GM19452 (cell line): Measurements from ENCODE around the gene HLCS.

Source experiments
- ATAC-seq: cut with Tn5 transposase; IDR thresholded peaks from one replicate; pipeline ENCODE4 v1.9.1; 2021; ENCODE audit not compliant: unreplicated experiment

Gene HLCS

DNA sequence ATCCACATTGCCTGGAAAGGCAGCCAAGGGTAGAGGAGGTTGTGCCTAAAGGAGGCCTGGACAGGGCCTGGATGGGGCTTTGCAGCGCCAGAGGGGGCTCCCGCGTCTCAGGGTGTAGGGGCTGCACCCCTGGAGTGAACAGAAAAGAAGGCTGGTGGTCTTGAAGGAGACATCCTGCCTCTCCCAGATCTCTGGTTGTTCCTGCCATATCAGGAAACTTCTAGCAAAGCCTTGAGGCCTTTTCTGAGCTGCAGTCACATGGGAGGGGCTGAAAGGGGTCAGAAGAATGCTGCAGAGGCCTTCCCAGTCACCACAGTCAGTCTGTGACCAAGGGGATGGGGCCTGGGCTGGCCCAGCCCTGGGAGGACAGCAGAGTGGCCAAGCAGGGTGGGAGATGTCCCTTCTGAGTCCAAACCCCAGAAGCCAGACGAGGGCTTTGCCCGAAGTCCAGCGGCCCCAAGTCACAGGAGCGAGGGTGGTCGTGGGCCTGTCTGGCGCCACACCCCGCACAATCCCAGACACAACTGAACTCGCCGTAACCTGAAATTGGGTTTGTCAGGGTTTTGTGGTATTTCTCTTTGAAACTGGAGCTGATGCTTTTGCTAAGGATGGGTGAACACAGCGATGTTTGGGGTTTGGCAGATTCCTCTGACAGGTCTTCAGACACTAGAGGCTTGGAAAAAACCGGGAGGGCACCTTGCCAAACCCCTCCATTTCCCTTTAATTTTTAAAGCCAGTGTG, 237.9 kb downstream of the HLCS start:
- ATAC-seq: no peak

DNA sequence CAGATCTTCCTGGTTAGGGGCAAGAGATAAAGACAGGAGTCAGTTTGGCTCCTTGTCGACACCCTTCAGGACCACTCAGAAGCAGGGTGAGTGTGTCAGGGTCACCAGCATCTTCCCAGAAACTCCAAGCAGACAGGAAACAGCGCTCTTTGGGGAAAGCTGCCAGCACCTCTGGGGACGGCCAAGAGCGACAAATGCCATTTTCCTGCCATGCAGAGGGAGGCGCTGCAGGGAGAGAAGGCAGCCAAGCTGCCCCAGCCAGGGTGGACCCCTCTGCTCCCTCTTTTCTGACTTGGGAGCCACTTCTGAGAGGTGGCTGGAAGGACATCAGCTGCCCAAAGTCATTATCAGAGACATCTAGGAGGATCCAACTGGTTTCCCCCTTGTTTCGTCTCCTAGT, 238.6 kb downstream of the HLCS start:
- ATAC-seq: no peak

DNA sequence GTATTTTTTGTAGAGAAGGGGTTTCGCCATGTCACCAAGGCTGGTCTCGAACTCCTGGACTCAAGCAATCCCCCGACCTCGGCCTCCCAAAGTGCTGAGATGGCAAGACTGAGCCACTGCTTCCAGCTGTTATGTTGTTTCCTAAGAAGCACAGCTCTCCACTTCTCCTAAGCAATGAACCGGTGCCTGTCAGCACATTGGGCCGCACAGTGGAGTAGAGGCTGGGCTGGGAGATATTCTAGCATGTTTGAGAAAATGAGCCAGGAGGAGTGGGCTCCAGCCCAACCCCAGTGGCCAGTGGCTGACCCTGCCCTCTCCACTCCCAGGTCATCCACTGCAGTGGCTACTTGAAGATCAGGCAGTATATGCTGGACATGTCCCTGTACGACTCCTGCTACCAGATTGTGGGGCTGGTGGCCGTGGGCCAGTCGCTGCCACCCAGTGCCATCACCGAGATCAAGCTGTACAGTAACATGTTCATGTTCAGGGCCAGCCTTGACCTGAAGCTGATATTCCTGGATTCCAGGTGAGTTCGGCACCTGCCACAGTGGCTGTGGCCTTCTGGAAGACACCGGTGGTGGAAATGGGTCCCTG, 240.6 kb downstream of the HLCS start:
- no peak for ATAC-seq

DNA sequence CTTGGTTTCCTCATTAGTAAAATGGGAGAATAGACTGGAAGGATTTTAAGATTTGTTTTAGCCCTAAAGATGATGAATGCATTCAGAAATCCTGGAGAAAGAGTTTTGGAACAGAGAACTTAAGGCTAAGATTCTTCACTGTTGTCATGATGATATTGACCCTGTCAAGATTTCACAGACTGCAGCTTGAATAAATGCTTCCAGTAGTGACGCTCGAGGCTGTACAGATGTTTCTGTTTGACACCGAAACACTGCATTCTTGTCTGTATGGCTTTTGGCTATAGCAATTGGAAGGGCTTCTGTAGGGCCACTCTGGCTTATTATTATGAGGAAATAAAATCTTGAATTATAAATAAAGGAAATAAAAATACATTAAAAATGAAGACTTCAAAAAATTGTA, 241.8 kb downstream of the HLCS start:
- no peak for ATAC-seq

DNA sequence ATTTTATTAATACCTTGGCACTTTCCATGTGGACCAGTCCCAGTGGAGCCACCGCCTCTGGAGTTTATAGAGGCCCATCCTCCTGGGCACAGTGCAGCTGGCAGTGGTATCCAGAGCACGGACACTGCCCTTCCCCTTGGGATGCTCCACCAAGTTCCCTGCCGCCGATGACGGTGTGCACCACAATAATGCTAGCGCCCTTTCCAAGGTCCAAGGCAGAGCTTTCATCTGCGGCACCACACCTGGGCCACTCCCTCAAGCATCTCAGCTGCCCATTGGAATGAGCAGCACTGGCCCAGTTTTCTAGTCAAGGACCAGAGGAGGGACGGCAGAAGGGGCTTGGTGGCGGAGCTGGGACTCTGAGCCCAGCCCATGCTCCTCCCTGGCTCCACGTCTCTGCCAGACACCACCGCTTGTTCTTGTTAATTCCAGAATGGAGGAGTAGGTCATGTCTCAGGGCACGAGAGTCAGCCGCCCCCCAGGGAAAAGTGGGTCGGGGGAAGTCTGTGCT, 243.0 kb downstream of the HLCS start:
- no peak for ATAC-seq

DNA sequence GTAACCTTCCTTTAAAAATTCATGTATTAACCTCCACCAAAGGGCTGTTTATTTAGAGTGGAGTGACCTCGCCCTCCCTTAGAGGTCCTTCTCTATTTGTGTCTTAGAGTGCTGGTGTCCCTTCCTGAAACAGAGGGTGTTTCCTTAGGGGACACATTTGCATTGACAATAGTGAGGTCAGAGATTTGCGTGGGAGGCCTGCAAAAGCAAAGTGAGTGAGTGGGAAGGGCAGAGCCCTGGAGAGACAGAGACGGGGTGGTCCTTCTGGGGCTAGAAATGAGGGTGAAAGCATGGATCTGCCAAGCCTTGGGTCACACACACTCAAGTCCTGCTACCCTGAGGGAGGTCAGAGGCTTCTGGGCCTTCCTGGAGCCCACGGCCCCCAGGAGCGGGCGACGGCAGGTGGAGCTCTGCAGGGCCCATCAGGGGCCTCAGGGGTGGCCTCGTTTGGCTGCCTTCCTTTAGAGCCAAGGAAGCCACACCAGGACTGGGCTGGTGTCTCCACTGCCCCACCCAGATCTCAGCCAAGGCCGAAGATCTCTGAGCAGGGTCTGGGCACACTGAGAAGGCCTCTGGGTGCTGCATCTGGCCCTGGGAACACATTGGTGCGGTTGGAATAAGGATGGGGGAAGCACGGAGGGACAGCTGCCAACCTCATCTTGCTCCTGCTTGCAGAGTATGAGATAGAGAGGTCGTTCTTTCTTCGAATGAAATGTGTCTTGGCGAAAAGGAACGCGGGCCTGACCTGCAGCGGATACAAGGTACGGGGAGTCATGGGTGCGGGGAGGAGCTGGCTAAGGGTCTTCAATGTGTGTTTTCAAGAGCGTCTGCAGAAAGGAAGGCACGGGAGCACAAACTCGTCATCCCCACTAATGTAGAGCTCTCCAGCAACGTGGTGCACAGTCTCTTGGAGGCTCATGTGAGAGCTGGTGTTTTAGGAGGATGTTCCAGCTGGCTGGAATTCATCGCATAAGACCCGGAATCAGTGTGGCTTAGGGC, 243.8 kb downstream of the HLCS start:
- ATAC-seq: no peak

DNA sequence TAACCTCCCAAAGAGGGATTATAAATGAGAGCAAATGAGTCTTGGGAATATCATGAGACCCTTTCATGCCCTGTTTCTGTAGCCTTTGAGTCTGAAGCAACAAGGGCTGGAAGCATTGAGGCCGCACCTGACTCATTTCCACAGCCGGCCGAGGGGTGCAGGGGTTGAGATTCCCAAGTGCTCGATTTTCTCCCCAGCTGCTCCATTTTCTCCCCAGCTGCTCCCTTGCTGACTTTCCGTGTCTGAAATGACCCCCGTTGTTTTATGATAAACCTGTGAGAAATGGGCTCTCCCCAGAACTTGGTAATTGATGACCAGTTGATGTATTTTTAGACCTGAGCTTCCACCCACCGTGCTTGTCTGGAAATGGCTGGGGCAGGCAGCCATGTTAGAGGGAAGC, 244.7 kb downstream of the HLCS start:
- ATAC-seq: no peak

DNA sequence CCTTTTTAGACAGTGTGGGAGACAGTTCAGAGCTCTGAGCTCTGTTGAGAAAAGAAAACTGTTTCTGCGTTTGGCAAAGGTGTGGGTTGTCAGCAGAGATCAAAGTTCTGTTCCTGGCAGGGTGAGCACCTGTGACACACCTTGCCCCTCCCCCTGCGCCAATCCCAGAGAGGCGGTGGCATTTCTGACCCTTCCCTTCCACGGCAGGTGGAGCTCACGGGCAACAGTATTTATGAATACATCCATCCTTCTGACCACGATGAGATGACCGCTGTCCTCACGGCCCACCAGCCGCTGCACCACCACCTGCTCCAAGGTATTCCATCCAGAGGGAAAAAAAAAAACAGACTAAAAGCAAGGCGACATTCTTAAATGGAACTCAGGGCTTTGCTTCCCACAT, 246.9 kb downstream of the HLCS start:
- no peak for ATAC-seq

DNA sequence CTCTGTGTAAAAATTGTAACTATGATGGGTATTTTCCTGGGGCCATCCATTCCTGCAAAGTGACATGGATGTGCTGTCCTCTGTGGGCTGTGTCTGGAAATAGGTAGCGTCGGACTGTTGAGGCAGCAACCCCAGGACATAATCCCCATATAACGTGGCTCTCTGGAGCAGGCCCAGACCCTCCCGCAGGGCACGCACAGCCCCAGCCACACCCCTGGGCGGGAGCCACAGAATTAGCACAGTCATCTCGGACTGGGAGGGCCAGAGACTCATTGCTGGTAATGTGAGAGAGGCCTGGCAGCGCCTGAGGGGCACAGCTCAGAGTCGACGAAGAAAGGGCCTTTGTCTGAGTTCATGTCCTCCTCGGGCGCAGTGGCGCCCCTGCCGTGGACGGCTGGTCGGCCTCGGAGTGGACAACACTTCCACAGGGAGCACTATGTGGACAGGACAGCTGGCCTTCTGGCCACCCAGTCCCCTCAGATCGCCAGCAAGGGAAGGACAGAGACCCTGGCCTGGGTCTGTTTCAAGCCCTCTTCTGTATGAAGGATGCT, 247.4 kb downstream of the HLCS start:
- ATAC-seq: no peak

DNA sequence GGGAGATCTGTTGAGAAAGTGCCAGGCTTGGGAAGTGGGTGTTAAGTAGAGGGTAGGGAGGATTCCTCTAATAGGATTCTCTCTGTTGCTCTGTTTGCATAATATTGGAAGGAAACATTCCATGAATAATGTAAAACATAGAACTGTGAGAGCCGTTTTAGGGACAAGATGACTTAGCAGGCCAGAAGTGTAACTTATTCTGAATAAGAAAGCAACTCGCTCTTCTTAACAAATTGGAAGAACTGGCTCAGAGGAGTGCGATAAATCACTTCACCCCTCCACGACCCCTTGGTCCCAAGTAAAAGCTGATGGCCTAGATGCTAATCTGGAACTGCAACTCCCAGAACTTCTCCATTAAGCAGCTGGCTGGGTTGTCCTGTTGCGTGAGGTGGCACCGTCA, 248.5 kb downstream of the HLCS start:
- no peak for ATAC-seq

DNA sequence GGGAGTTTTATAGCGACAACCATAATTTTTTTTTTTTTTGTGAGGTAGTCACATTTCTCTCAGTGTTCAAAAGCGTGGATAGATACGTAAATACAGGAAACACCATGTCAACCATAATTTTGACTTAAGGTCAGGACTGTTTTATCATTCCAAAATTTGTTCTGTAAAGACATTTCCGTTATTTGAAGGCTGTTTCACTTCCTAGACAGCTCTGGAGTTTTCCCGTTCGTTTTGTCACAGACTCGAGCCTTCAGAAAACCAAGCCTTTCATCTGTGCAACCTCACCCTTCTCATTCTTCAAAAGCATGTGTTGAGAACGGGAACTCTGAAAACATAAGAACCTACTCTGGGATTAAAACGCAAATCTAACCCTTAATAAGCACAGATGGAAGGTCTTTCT, 249.6 kb downstream of the HLCS start:
- ATAC-seq: no peak

DNA sequence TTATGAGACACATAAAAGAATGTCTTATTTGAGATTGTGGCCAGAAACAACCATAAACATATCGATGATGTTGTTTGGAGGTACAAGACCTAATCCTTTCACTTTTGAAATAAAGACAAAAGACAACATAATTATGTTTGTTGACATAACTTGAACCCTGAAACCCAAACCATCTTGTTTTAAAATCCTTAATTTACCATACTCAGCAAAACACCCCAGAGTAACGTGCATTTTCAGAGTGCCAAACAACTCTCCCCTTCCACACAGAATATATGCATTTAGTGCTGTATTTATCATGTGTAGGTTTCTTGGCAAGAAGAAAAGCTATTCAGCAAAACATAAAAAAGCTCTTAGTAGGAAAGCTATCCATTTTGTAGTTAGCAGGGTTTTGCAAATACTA, 250.1 kb downstream of the HLCS start:
- ATAC-seq: no peak

DNA sequence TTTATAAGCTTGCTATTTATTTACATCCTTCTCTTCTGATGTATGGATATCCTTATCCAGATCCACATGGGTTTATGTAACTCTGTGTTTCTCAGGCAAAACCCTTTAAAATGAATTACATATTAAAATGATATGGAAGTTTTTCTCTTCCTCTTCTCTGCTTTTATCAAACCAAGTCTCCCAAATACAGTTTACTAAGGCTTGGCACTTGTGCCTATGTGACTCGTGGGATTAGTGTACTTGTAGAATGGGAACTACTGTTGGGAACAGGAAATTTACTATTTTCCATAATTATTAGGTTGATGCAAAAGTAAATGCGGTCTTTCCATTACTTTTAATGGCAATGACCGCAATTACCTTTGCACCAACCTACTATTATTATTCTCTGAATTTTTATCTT, 252.7 kb downstream of the HLCS start:
- no peak for ATAC-seq

DNA sequence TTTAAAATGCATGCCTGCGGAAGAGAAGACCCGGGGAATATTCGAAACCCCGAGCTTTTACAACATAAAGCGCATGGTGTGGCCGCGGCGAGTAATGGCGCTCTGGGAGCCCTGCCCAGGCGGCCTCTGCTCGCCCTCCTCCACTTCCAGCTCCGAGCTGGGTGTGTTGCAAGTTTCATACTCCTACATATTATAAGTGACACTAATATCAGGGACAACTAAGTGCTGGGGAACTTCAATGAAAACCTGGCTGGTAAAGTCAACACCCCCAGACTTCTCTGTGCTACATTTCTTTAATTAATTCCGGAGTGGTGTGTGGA, 255.8 kb downstream of the HLCS start:
- ATAC-seq: no peak

DNA sequence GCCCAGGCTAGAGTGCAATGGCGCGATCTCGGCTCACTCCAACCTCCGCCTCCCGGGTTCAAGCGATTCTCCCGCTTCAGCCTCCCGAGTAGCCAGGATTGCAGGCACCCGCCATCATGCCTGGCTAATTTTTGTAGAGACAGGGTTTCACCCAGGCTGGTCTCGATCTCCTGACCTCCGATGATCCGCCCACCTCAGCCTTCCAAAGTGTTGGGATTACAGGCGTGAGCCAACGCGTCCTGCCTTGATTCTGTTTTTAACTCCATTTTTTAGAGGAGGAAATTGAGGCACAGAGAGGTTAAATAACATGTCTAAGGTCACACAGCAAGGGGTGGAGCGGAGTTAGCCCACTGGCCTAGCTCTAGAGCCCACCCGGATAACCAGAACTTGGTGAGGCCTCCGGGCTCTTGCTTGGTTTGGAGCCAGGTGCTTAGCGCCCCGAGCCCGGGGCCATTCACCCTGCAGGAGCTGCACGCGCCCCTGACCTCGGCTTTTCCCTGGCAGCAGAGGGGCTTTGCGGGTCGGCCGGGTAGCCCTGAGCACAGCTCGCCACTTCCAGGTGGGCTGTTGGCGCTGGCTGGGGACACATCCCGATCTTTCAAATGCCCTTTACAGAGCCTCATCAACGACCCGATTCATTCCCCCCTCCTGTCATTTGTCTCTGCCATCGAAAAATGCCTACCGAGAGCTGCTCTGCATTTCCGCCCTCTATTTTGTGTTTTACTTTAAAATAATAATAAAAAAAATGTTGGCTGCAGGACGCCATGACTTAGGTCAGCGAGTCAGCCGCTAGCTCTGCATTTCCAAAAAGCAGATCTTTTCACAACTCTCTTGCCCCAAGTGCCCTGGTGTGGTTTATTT, 256.4 kb downstream of the HLCS start:
- ATAC-seq: no peak

DNA sequence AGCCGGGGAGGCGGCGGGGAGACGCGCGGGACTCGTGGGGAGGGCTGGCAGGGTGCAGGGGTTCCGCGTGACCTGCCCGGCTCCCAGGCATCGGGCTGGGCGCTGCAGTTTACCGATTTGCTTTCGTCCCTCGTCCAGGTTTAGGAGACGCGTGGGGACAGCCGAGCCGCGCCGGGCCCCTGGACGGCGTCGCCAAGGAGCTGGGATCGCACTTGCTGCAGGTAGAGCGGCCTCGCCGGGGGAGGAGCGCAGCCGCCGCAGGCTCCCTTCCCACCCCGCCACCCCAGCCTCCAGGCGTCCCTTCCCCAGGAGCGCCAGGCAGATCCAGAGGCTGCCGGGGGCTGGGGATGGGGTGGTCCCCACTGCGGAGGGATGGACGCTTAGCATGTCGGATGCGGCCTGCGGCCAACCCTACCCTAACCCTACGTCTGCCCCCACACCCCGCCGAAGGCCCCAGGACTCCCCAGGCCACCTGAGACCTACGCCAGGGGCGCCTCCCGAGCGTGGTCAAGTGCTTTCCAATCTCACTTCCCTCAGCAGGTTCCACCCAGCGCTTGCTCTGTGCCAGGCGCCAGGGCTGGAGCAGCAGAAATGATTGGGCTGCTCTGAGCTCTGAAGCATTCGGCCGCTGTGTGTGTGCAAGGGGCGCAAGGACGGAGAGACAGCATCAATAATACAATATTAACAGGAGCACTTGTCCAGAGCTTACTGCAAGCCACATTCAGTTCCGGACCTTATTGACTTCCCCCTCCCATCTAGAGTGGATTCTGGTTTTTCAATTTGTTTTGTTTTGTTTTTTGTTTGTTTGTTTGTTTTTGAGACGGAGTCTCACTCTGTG, 257.2 kb downstream of the HLCS start:
- no peak for ATAC-seq

DNA sequence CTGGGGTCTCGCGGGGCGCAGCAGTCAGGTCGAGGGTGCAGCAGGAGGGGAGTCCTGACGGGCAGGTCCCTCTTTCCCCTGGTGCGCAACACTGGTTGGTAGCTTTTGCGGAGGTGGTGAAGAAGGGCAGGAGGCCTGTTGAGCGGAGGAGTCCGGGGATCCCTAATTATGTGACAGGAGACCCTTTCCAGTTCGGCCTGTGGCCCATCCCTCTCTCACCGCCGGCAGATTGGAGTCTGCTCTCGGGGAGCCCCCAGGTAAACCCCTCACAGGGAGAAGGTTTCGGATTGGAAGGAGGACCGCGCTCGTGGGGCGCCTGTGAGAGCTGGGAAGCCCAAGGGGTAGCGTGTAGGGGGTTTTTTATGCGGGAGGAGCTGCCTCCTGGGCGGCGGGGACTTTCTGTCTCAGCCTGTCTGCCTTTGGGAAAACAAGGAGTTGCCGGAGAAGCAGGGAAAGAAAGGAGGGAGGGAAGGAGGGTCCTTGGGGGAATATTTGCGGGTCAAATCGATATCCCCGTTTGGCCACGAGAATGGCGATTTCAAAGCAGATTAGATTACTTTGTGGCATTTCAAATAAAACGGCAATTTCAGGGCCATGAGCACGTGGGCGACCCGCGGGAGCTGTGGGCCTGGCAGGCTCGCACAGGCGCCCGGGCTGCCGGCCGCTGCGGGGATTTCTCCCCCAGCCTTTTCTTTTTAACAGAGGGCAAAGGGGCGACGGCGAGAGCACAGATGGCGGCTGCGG, 258.0 kb downstream of the HLCS start:
- ATAC-seq: no peak

DNA sequence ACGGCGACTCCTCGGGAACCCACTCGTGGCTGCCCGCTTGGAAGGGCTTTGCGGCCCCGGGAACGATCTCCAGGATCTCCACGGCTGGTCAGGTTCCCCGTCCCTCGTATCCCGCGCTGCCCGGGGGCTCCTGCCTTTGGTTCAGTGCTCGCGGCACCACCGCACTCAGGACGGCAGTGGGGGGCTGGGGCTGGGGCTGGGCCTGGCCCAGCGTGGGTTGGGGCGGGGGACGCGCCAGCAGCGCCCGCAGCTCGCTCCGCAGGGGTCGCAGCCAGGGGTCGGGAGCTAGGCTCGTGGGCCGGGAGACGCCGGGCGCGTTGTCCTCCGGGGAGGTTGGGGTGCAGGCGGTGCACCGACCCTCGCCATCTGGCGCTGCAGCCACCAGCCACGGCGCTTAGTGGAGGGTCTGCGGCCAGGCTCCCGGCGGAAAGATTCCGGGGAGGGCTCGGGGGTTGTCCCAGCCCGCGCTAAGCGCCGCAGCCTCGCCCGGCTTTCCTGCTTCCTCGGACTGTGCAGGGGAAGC, 258.6 kb downstream of the HLCS start:
- ATAC-seq: no peak
